ENCODE data around the gene DROSHA.
"Not testable (repeated sequence)": the region's sequence is repeated elsewhere in the genome, so short reads cannot be mapped to it uniquely, and the experiment has no call there.

Gene DROSHA

GRCh38 chr5:31380049-31380448 is 151.8 kb downstream of the DROSHA start:
- DNase-seq (ENCODE audit: low spot score) = no peak

- no peak for DNase-seq (ENCODE audit: low spot score)
Observed at GRCh38 chr5:31378838-31379237, 153.1 kb downstream of the DROSHA start.

GRCh38 chr5:31378136-31378535 is 153.8 kb downstream of the DROSHA start:
- no peak for DNase-seq (ENCODE audit: low spot score)

- DNase-seq (ENCODE audit: low spot score) = no peak
Observed at GRCh38 chr5:31377274-31377946, 154.5 kb downstream of the DROSHA start.

GRCh38 chr5:31375999-31376720 is 155.7 kb downstream of the DROSHA start:
- DNase-seq (ENCODE audit: low spot score) = no peak

- DNase-seq (ENCODE audit: low spot score) = no peak
Observed at GRCh38 chr5:31372124-31372523, 159.8 kb downstream of the DROSHA start.

- no peak for DNase-seq (ENCODE audit: low spot score)
Observed at GRCh38 chr5:31366941-31367340, 165.0 kb downstream of the DROSHA start.

GRCh38 chr5:31365776-31366175 is 166.1 kb downstream of the DROSHA start:
- no peak for DNase-seq (ENCODE audit: low spot score)

GRCh38 chr5:31364881-31365636 is 166.8 kb downstream of the DROSHA start:
- peak; percentile 60 for DNase-seq (ENCODE audit: low spot score)

- no peak for DNase-seq (ENCODE audit: low spot score)
Observed at GRCh38 chr5:31362931-31363568, 168.8 kb downstream of the DROSHA start.

GRCh38 chr5:31362529-31362900 is 169.4 kb downstream of the DROSHA start:
- no peak for DNase-seq (ENCODE audit: low spot score)

- not testable (repeated sequence) for DNase-seq (ENCODE audit: low spot score)
Observed at GRCh38 chr5:31361704-31362528, 170.0 kb downstream of the DROSHA start.

- DNase-seq (ENCODE audit: low spot score) = peak; percentile 42
Observed at GRCh38 chr5:31361234-31361633, 170.7 kb downstream of the DROSHA start.

GRCh38 chr5:31359839-31360238 is 172.1 kb downstream of the DROSHA start:
- no peak for DNase-seq (ENCODE audit: low spot score)

- DNase-seq (ENCODE audit: low spot score) = no peak
Observed at GRCh38 chr5:31357038-31357437, 174.9 kb downstream of the DROSHA start.

- no peak for DNase-seq (ENCODE audit: low spot score)
Observed at GRCh38 chr5:31355337-31355736, 176.6 kb downstream of the DROSHA start.

Measured in hepatic stellate cell (primary cell).